GM21737 (cell line): ENCODE data around the gene KCNQ1.
"Not testable (repeated sequence)": the region's sequence is repeated elsewhere in the genome, so short reads cannot be mapped to it uniquely, and the experiment has no call there.

Source experiments
- ATAC-seq: cut with Tn5 transposase; IDR thresholded peaks from one replicate; pipeline ENCODE4 v1.9.1; 2021; ENCODE audit warnings: mild to moderate bottlenecking, moderate library complexity; ENCODE audit not compliant: unreplicated experiment

KCNQ1 gene

DNA sequence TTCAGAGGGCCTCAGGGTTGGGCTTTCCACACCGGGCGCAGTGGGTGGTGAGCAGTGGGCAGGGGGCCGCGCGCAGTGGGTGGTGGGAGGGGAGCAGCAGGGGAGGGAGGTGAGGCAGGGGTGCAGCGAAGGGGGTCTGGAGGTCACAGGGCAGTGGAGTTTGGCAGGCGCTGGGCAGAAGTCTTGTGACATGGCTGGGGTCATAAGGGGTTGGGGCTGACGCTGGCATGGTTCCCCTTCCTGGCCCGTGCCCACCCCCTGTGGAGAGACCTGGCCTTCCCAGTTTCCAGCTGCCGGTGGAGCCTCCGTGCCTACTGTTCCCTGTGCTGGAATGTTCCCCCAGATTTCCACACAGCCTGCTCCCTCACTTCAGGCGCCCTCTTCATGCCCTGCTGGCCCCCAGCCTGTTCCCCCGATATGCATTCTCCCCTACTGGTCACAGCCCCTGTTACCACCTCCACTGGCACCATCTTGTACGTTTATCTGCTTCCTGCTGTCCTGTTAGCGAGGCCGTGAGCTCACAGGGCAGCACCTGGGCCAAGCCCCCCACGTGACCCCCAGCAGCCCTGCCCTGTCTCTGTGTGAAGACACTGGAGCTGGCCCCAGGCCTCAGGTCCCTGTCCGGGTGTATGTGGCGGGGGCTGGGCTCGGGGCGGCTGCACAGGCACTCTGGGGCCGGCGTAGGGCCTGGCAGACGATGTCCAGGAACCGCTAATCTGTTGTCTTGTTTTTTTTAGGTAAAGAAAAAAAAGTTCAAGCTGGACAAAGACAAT, 143.4 kb downstream of the KCNQ1 start:
- no peak for ATAC-seq

- no peak for ATAC-seq
Measured at GRCh38 chr11:2588809-2589537, 144.2 kb downstream of the KCNQ1 start.

GRCh38 chr11:2589538-2589934, 144.7 kb downstream of the KCNQ1 start:
- no peak for ATAC-seq

GRCh38 chr11:2590131-2590964, 145.5 kb downstream of the KCNQ1 start:
- no peak for ATAC-seq

DNA sequence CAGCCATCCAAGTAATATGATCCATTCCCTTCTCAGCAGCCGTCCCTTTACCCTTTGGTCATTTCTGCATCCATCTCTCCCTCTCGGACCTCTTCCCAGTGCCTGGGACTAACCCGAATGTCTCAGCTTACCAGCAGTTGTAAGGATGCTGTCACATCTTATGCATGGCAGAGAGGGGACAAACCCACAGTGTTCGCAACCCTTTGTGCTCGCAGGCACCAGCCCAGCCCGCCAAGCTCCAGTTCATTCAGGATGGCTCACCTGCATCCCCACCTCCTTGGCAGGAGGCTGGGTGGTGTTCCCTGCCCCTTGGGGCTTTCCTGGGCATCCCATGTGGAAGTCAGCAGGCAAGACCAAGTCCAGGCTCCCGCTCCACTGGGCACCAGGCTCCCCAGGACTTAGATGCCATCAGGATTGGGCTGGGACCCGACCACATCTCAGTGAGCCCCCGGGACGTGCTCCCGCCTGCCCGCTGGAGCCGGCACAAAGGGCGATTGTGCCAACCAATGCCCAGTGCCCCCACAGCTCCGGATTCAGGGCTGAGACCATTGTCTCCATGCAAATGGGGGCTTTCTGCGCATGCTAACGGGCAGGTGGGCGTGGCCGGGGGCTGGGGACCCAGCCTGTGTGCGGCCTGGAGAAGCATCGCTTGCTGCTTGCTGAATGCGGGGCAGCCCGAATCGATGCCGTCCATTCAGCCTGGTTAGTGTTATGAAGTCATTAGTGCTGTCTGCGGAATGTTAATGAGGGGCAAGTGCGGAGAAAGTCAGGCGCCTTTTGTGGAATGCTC, 146.4 kb downstream of the KCNQ1 start:
- ATAC-seq: no peak

- no peak for ATAC-seq
Measured at GRCh38 chr11:2591805-2592204, 147.0 kb downstream of the KCNQ1 start.

DNA sequence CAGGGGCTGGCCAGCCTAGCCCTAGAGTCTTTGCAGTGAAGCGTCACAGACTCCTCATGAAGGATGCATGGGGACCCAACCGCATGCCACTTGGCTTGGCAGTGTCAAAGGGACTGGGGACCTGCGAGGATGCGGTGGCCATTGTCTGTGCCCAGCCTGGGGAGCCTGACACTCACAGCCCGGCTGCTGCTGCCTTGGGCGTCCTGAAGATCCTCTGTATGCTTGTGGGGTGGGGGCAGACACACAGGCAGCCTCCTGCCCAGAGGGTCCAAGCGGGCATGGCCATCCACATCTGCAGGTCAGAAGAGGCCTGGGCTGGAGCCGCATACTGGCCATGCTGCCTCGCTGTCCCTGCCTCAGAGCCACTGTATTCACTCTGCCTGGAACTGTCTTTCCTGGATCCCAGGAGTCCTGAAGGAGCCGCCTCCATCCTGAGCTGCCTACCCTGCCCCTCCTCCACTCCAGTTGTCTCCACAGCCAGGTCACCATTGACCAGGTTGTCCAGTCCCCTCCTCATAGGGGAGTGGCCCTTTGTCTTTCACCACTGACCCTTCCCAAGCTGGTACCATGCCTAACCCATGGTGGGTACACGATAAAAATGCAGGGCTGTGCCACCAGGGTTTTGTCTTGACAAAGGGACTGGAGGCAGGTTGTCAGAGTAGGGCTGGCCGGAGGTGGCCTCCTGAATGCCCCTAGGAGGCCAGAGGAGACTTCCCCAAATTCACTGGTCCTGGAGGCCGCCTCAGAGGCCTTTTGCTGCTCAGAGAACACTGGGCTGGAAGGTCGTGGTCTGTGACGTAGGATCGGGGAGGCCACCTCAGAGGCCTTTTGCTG, 148.0 kb downstream of the KCNQ1 start:
- ATAC-seq: no peak

DNA sequence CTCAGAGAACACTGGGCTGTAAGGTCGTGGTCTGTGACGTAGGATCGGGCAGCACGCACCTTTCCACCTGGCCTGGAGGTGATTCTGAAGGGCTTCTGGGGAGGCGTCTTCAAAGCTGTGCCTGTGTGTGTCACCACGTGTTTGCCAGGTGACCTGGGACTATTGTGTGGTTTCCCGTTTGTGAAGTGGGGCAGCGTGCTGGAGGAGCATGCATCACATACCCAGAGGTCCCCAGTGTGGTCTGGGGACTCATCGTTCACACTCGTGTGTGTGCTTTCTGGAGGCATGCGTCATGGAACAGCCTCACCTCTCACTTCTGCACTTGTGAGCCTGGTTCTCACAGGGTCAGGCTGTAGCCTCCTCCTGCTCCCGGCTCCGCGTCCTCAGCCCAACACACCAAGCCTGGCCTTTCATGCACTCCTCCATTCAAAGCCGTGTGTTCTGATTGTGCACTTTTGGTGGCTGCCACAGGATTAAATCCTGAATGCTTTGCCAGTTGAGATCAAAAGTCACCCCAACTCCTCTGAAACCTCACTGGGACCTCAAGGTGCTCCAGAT, 148.7 kb downstream of the KCNQ1 start:
- no peak for ATAC-seq

GRCh38 chr11:2594267-2594666, 149.5 kb downstream of the KCNQ1 start:
- no peak for ATAC-seq

- ATAC-seq: no peak
Measured at GRCh38 chr11:2595204-2595603, 150.4 kb downstream of the KCNQ1 start.

GRCh38 chr11:2599561-2600189, 154.9 kb downstream of the KCNQ1 start:
- ATAC-seq: no peak

DNA sequence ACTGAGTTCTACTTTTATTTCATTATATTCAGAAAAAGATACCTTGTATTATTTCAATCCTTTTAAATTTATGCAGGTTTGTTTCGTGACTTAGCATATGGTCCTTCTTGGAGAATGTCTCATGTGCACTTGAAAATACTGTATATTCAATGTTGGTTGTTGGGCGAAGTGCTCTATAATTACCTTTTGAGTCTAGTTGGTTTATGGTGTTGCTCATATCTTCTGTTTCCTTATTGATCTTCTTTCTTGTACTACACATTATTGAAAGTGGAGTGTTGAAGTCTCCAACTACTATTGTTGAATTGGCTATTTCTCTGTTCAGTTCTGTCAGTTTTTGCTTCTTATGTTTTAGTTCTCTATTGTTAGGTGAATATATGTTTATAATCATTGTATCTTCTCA, 164.5 kb downstream of the KCNQ1 start:
- ATAC-seq: no peak

GRCh38 chr11:2612884-2613571, 168.2 kb downstream of the KCNQ1 start:
- ATAC-seq: no peak

GRCh38 chr11:2621894-2622293, 177.1 kb downstream of the KCNQ1 start:
- ATAC-seq: no peak

DNA sequence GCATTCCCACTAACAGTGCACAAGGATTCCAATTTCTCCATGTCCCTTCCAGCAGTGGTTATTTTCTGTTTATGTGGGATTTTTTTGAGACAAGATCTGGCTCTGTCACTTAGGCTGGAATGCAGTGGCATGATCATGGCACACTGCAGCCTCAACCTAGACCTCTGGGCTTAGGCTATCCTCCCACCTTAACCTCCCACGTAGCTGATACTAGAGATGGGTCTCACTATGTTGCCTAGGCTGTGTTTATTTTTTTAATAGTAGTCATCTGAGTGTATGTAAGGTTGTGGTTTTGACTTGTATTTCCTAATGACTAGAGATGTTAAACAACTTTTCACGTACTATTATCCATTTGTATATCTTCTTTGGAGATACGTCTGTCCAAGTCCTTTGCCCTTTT, 180.4 kb downstream of the KCNQ1 start:
- ATAC-seq: no peak

DNA sequence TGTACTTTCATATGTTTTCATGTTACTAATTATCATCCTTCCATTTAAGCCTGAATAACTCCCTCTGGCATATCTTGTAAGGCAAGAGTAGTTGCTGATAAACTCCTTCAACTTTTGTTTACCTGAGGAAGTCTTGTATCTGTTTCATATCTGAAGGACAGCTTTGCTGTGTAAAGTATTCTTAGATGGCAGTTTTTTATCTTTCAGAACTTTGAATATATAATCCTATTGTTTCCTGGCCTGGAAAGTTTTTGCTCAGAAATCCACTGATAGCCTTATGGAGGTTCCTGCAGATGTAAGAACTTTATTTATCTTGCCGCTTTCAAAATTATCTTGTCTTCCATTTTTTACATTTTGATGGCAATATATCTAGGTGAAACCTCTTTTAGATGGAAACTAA, 185.9 kb downstream of the KCNQ1 start:
- ATAC-seq: no peak

DNA sequence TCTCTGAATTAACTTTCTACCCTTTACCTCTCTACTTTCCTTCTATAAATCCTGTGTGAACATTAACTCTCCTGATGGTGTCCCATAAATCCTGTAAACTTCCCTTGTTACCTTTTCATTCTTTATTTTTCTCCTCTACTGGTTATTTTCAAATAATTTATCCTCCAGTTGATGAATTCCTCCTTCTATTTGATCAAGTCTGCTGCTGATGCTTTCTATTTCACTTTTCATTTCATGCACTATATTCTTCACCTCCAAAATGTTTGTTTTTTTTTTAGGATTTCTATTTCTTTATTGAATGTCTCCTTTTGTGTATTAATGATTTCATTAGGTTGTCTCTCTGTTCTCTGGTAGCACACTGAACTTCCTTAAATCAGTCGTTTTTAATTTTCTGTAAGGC, 186.4 kb downstream of the KCNQ1 start:
- no peak for ATAC-seq

DNA sequence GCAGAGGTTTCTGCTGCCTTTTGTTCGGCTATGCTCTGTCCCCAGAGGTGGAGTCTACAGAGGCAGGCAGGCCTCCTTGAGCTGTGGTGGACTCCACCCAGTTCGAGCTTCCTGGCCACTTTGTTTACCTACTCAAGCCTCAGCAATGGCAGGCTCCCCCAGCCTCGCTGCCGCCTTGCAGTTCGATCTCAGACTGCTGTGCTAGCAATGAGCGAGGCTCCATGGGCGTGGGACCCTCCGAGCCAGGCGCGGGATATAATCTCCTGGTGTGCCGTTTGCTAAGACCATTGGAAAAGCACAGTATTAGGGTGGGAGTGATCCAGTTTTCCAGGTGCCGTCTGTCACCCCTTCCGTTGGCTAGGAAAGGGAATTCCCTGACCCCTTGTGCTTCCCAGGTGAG, 195.0 kb downstream of the KCNQ1 start:
- not testable (repeated sequence) for ATAC-seq

DNA sequence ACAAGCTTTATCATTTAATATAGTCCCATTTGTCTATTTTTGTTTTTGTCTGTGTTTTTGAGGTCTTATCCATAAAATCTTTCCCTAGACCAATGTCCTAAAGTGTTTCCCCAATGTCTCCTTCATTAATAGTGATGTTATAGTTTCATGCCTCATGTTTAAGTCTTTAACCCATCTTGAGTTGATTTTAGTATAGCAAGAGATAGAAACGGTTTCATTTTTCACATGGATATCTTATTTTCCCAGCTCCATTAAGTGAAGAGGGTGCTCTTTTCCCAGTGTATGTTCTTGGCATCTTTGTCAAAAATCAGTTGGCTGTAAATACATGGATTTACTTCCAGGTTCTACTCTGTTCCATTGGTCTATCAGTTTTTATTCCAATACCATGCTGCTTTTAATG, 196.8 kb downstream of the KCNQ1 start:
- ATAC-seq: no peak
